HepG2 (cell line): Measurements from ENCODE around the gene COBL. TPM values are rescaled to one million over a fixed set of nuclear protein-coding genes. Genes with fewer than 3 reads are reported as not detected.

ENCODE experiments used
- ATF7 ChIP-seq, 2 experiments: fragments of 450-650 bp in 1 of 2; sonication (generic) in 1 of 2; formaldehyde crosslinking in 1 of 2; IDR thresholded peaks; 2 replicates each; pipeline versions ENCODE4 v1.4.0 to v1.6.1; 2016 to 2020; ENCODE audit warnings: antibody characterized with exemption in 1 of 2, mild to moderate bottlenecking in 1 of 2, missing genetic modification reagents in 1 of 2
- CREB1 ChIP-seq, 2 experiments: fragments of 450-650 bp in 1 of 2; IDR thresholded peaks; 2 replicates each; pipeline ENCODE4 v1.6.1; 2016 to 2017; ENCODE audit warnings: control low read depth in 1 of 2, mild to moderate bottlenecking in 1 of 2, missing compliant biosample characterization in 1 of 2, missing genetic modification characterization in 1 of 2
- NPAS2 ChIP-seq: sonication (generic); formaldehyde crosslinking; IDR thresholded peaks from 2 replicates; pipeline ENCODE4 v1.8.0; 2022; ENCODE audit warnings: mild to moderate bottlenecking, missing genetic modification reagents, borderline replicate concordance
- PATZ1 ChIP-seq: sonication (generic); formaldehyde crosslinking; IDR thresholded peaks from 2 replicates; pipeline ENCODE4 v1.4.0; 2020; ENCODE audit warnings: missing genetic modification reagents
- SAP130 ChIP-seq: IDR thresholded peaks from 2 replicates; pipeline ENCODE4 v1.6.1; 2016; ENCODE audit warnings: low read depth
- SP140L ChIP-seq: sonication (generic); formaldehyde crosslinking; IDR thresholded peaks from 2 replicates; pipeline ENCODE4 v1.4.0; 2020; ENCODE audit warnings: missing genetic modification reagents, borderline replicate concordance
- SP5 ChIP-seq: IDR thresholded peaks from 2 replicates; pipeline ENCODE4 v1.6.1; 2016; ENCODE audit warnings: low read depth, borderline replicate concordance
- SRSF1 ChIP-seq: fragments of 200-400 bp; formaldehyde crosslinking; optimal IDR thresholded peaks from 2 replicates; pipeline ENCODE3; 2017; ENCODE audit warnings: mild to moderate bottlenecking, low read depth, low read length, moderate library complexity
- STAT6 ChIP-seq: sonication (generic); formaldehyde crosslinking; IDR thresholded peaks from 2 replicates; pipeline ENCODE4 v1.4.0; 2020; ENCODE audit warnings: missing genetic modification reagents, mild to moderate bottlenecking, borderline replicate concordance
- ZFP90 ChIP-seq: sonication (generic); formaldehyde crosslinking; IDR thresholded peaks from 2 replicates; pipeline ENCODE4 v1.8.0; 2022; ENCODE audit warnings: missing genetic modification reagents, mild to moderate bottlenecking, inconsistent platforms, borderline replicate concordance
- ZMYM3 ChIP-seq: sonication (generic); formaldehyde crosslinking; IDR thresholded peaks from 2 replicates; pipeline ENCODE4 v1.5.1; 2020; ENCODE audit warnings: mild to moderate bottlenecking, missing genetic modification reagents
- ZNF205 ChIP-seq: IDR thresholded peaks from 2 replicates; pipeline ENCODE4 v1.6.1; 2018; ENCODE audit warnings: missing biosample characterization, missing genetic modification reagents
- ZNF264 ChIP-seq: sonication (generic); formaldehyde crosslinking; IDR thresholded peaks from 2 replicates; pipeline ENCODE4 v1.4.0; 2020; ENCODE audit warnings: missing genetic modification reagents
- ZNF280D ChIP-seq: sonication (generic); formaldehyde crosslinking; IDR thresholded peaks from 2 replicates; pipeline ENCODE4 v1.5.1; 2020; ENCODE audit warnings: mild to moderate bottlenecking, missing genetic modification reagents
- ZNF33A ChIP-seq: sonication (generic); formaldehyde crosslinking; IDR thresholded peaks from 2 replicates; pipeline ENCODE4 v1.5.1; 2020; ENCODE audit warnings: missing genetic modification reagents, mild to moderate bottlenecking, moderate library complexity, borderline replicate concordance
- ZNF598 ChIP-seq: sonication (generic); formaldehyde crosslinking; IDR thresholded peaks from 2 replicates; pipeline ENCODE4 v1.5.1; 2020; ENCODE audit warnings: mild to moderate bottlenecking, missing genetic modification reagents, borderline replicate concordance
- ZNF615 ChIP-seq: sonication (generic); formaldehyde crosslinking; IDR thresholded peaks from 2 replicates; pipeline ENCODE4 v1.5.0; 2020; ENCODE audit warnings: mild to moderate bottlenecking, missing genetic modification reagents, borderline replicate concordance
- ZNF644 ChIP-seq: IDR thresholded peaks from 2 replicates; pipeline ENCODE4 v1.6.1; 2016; ENCODE audit warnings: low read depth
- ZNF660 ChIP-seq: sonication (generic); formaldehyde crosslinking; IDR thresholded peaks from 2 replicates; pipeline ENCODE4 v1.5.1; 2020; ENCODE audit warnings: mild to moderate bottlenecking, low read depth, missing genetic modification reagents, borderline replicate concordance
- ZNF761 ChIP-seq: sonication (generic); formaldehyde crosslinking; conservative IDR thresholded peaks from 2 replicates; pipeline ENCODE4 v1.4.0; 2020; ENCODE audit warnings: mild to moderate bottlenecking, missing genetic modification reagents
- ZNF83 ChIP-seq: sonication (generic); formaldehyde crosslinking; IDR thresholded peaks from 2 replicates; pipeline ENCODE4 v1.4.0; 2020; ENCODE audit warnings: missing genetic modification reagents, mild to moderate bottlenecking, borderline replicate concordance
- polyA plus RNA-seq, 8 experiments: library from polyadenylated mRNA; depleted of rRNA in 3 of 8; stranded (reverse) in 7 of 8; unstranded in 1 of 8; fragments of >200 nt; fragmentation: Illumina TruSeq in 4 of 8; extraction: Trizol in 4 of 8; gene quantifications; 2 replicates each; pipeline versions ENCODE4 v1.2.1 to v1.2.3, GENCODE V29; 2011 to 2016; ENCODE audit warnings: low read depth in 4 of 8, missing spikeins in 1 of 8, mixed read lengths in 1 of 8; ENCODE audit not compliant: insufficient read depth in 1 of 8
- total RNA-seq, 5 experiments: library from RNA; depleted of rRNA; stranded (reverse); fragments of >200 nt; fragmentation: Illumina TruSeq; extraction: Trizol; gene quantifications; 2 replicates each; pipeline ENCODE4 v1.2.3, GENCODE V29; 2016; ENCODE audit warnings: low read depth in 1 of 5

COBL gene
- total and polyA plus RNA-seq, 2 of the 13 experiments (the other 11 are each of a cell fraction or from before 2014, with no cell fraction given), result 3.8 to 4.9 TPM

GRCh38 chr7:51316666-51317581, at the start of gene COBL (continued):
- TF ChIP-seq ZNF615 (no peak), ZNF280D (CRISPR knock-in tag) (no peak), SRSF1 (peak; percentile 30), STAT6 (no peak), CREB1 (IDR thresholded peaks at IDR 0.05) (no peak), CREB1 (CRISPR knock-in tag; IDR thresholded peaks at IDR 0.05) (0 out of 2 replicates have a peak, but pooled peaks have one; percentile 25), ZNF644 (CRISPR knock-in tag) (no peak), NPAS2 (CRISPR knock-in tag) (no peak), SP140L (CRISPR knock-in tag) (no peak), ZNF33A (CRISPR knock-in tag) (no peak), ZNF264 (CRISPR knock-in tag) (no peak), PATZ1 (CRISPR knock-in tag) (peak; percentile 33; the same call in 1 of the 2 replicates), ZNF598 (CRISPR knock-in tag) (no peak), ZNF83 (CRISPR knock-in tag) (no peak), ZNF205 (CRISPR knock-in tag) (no peak), SAP130 (CRISPR knock-in tag) (peak; percentile 30; the same call in 1 of the 2 replicates), ZNF660 (no peak), ZNF761 (CRISPR knock-in tag) (no peak), SP5 (CRISPR knock-in tag) (peak; percentile 31; the same call in 1 of the 2 replicates), ZMYM3 (CRISPR knock-in tag) (no peak), ZFP90 (CRISPR knock-in tag) (peak; percentile 21; the same call in 1 of the 2 replicates), ATF7 (IDR thresholded peaks at IDR 0.05) (no peak), ATF7 (CRISPR knock-in tag; IDR thresholded peaks at IDR 0.05) (no peak)
